ENCODE results near the gene AP1S3.

DNA sequence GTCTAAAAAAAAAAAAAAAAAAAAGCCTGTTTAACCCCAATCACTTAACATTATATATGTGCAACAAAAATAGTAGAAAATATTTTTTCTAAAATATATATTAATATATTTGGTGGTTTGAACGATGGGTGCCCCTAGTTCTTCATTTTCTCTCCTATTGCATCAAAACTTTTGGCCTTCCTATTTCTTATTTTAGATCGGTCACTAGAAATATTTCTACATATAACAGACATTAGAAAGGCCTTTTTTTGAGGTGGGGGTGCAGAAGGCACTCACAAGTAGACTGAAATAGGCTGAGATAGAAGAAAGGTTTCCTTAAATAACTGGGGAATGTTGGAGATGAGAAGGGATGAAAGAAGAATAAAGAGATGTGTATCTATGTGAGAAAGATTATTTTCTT, 49.3 kb upstream of the AP1S3 start:
- TF ChIP-seq EZH2 (IDR thresholded peaks at IDR 0.05), result no peak
- TF ChIP-seq POLR2AphosphoS5 (IDR thresholded peaks at IDR 0.05; ENCODE audit: borderline replicate concordance, low read depth, low read length), result no peak
- TF ChIP-seq FOXP2 (optimal IDR thresholded peaks at IDR 0.05; ENCODE audit: control extremely low read depth, extremely low read length, insufficient read depth), result no peak
